ENCODE results near the gene CNNM4. TPM values are rescaled to one million over a fixed set of nuclear protein-coding genes. Genes with fewer than 3 reads are reported as not detected.
A peak's percentile ranks its signal among the peaks of the same experiment; 100 is the strongest.

CNNM4 gene
- total RNA-seq, 2 donors from 2014 or later, result 98.5 to 142 TPM

GRCh38 chr2:96756788-96757476, 3.8 kb upstream of the CNNM4 start:
- ATAC-seq, result no peak
- intact Hi-C loops (cut with DNase I, micrococcal nuclease), result no loop called here

GRCh38 chr2:96757477-96757860, 3.2 kb upstream of the CNNM4 start:
- DNase-seq (no peak), ATAC-seq (no peak)
- intact Hi-C loops (cut with DNase I, micrococcal nuclease), result no loop called here

More at GRCh38 chr2:96756788-96757476, 3.8 kb upstream of the CNNM4 start:
- no peak for DNase-seq

GRCh38 chr2:96758987-96759386, 1.7 kb upstream of the CNNM4 start:
- no peak for DNase-seq
- intact Hi-C loops (cut with DNase I, micrococcal nuclease), result no loop called here

GRCh38 chr2:96759548-96759947, 1.2 kb upstream of the CNNM4 start:
- intact Hi-C loops (cut with DNase I, micrococcal nuclease), result no loop called here
- ATAC-seq, result peak; percentile 32
- peak; percentile 65 to 74 for DNase-seq

More at GRCh38 chr2:96758987-96759386, 1.7 kb upstream of the CNNM4 start:
- ATAC-seq, result peak; percentile 33

GRCh38 chr2:96760986-96761832, 507 bp downstream of the CNNM4 start:
- peak; percentile 12 for ATAC-seq
- peak; percentile 60 to 65 for DNase-seq
- intact Hi-C loops (cut with DNase I, micrococcal nuclease), result no loop called here

GRCh38 chr2:96762529-96763311, 2.0 kb downstream of the CNNM4 start:
- ATAC-seq, result no peak
- intact Hi-C loops (cut with DNase I, micrococcal nuclease), result no loop called here
- no peak for DNase-seq

GRCh38 chr2:96763511-96764252, 3.0 kb downstream of the CNNM4 start:
- DNase-seq (peak in 1 of 2 donors; percentile 64), ATAC-seq (peak; percentile 30)
- intact Hi-C loops (cut with DNase I, micrococcal nuclease), result no loop called here

GRCh38 chr2:96764253-96764637, 3.5 kb downstream of the CNNM4 start:
- peak; percentile 6 for ATAC-seq
- intact Hi-C loops (cut with DNase I, micrococcal nuclease), result no loop called here
- DNase-seq, result peak in 1 of 2 donors; percentile 55

- intact Hi-C loops (cut with DNase I, micrococcal nuclease), result no loop called here
- ATAC-seq, result peak; percentile 47
- peak; percentile 38 to 73 for DNase-seq
Observed at GRCh38 chr2:96767135-96767871, 6.6 kb downstream of the CNNM4 start.

- intact Hi-C loops (cut with DNase I, micrococcal nuclease), result no loop called here
- ATAC-seq, result peak; percentile 43
- DNase-seq, result peak; percentile 58 to 75
Observed at GRCh38 chr2:96768083-96768561, 7.4 kb downstream of the CNNM4 start.

- intact Hi-C loops (cut with DNase I, micrococcal nuclease), result no loop called here
- ATAC-seq (peak; percentile 22), DNase-seq (peak; percentile 66 to 82)
Observed at GRCh38 chr2:96769814-96770213, 9.1 kb downstream of the CNNM4 start.

- ATAC-seq (no peak), DNase-seq (no peak)
- intact Hi-C loops (cut with DNase I, micrococcal nuclease), result no loop called here
Observed at GRCh38 chr2:96770442-96771202, 9.9 kb downstream of the CNNM4 start.

GRCh38 chr2:96771796-96772618, 11.3 kb downstream of the CNNM4 start:
- intact Hi-C loops (cut with DNase I, micrococcal nuclease), result no loop called here
- peak; percentile 76 to 82 for DNase-seq
- ATAC-seq, result peak; percentile 58

GRCh38 chr2:96772903-96773671, 12.4 kb downstream of the CNNM4 start:
- ATAC-seq (no peak), DNase-seq (peak in 1 of 2 donors; percentile 63)
- intact Hi-C loops (cut with DNase I, micrococcal nuclease), result no loop called here

GRCh38 chr2:96773922-96774321, 13.2 kb downstream of the CNNM4 start:
- intact Hi-C loops (cut with DNase I, micrococcal nuclease), result no loop called here
- peak; percentile 51 to 63 for DNase-seq
- ATAC-seq, result peak; percentile 29

- DNase-seq, result no peak
Observed at GRCh38 chr2:96775160-96775559, 14.5 kb downstream of the CNNM4 start.

More at GRCh38 chr2:96775160-96775559, 14.5 kb downstream of the CNNM4 start:
- no peak for ATAC-seq
- intact Hi-C loops (cut with DNase I, micrococcal nuclease), result no loop called here

All from left colon (tissue), 2 donors.